GM23338 (cell line): ENCODE data around the gene DDX50. TPM values are rescaled to one million over a fixed set of nuclear protein-coding genes. Genes with fewer than 3 reads are reported as not detected.

Source experiments
- ATAC-seq: fragments of 200-7000 bp; cut with Tn5 transposase; 3 replicates; pipeline ENCODE4 v1.9.1; 2020
- DNase-seq: peaks from one replicate; pipeline ENCODE4 v3.0.0-alpha.2; 2015; ENCODE audit warnings: low spot score
- H2AFZ ChIP-seq: fragments of 200-600 bp; sonication (generic); 2 replicates; pipeline ENCODE4 v1.8.0; 2016; ENCODE audit warnings: antibody characterized with exemption, mild to moderate bottlenecking, moderate library complexity
- H3F3A ChIP-seq: fragments of 200-600 bp; sonication (generic); replicated peaks from 2 replicates; pipeline ENCODE4 v1.8.0; 2017; ENCODE audit warnings: antibody characterized with exemption, mixed run types, low read depth
- H3K27ac ChIP-seq: fragments of 200-600 bp; sonication (generic); 2 replicates; pipeline ENCODE4 v1.6.1; 2016; ENCODE audit warnings: low read depth
- H3K27me3 ChIP-seq: fragments of 200-600 bp; sonication (generic); 2 replicates; pipeline ENCODE4 v1.8.0; 2016; ENCODE audit warnings: mild to moderate bottlenecking, mixed run types, moderate library complexity; ENCODE audit not compliant: insufficient read depth
- H3K36me3 ChIP-seq: fragments of 200-600 bp; sonication (generic); 2 replicates; pipeline ENCODE4 v1.8.0; 2016; ENCODE audit warnings: mild to moderate bottlenecking; ENCODE audit not compliant: insufficient read depth
- H3K4me1 ChIP-seq: fragments of 200-600 bp; sonication (generic); 2 replicates; pipeline ENCODE4 v1.8.0; 2016; ENCODE audit warnings: mild to moderate bottlenecking, moderate library complexity; ENCODE audit not compliant: insufficient read depth
- H3K4me2 ChIP-seq: fragments of 200-600 bp; sonication (generic); 2 replicates; pipeline ENCODE4 v1.7.1; 2017; ENCODE audit warnings: mixed run types
- H3K4me3 ChIP-seq: fragments of 200-600 bp; sonication (generic); 2 replicates; pipeline ENCODE4 v1.6.1; 2016; ENCODE audit warnings: mixed run types
- H3K79me2 ChIP-seq: fragments of 200-600 bp; sonication (generic); replicated peaks from 2 replicates; pipeline ENCODE4 v1.8.0; 2017; ENCODE audit warnings: mild to moderate bottlenecking; ENCODE audit not compliant: insufficient read depth
- H3K9me2 ChIP-seq: fragments of 200-600 bp; sonication (generic); 2 replicates; pipeline ENCODE4 v1.8.0; 2017; ENCODE audit not compliant: insufficient read depth
- H4K20me1 ChIP-seq: fragments of 200-600 bp; sonication (generic); replicated peaks from 2 replicates; pipeline ENCODE4 v1.8.0; 2017; ENCODE audit warnings: mild to moderate bottlenecking; ENCODE audit not compliant: insufficient read depth
- H3K27ac Mint-ChIP-seq: 2 replicates; pipeline ENCODE4 v1.8.0; 2020; ENCODE audit warnings: inconsistent platforms, mild to moderate bottlenecking, moderate library complexity, mixed read lengths
- H3K27me3 Mint-ChIP-seq: 3 replicates; pipeline ENCODE4 v1.8.0; 2022; ENCODE audit warnings: low read depth, mild to moderate bottlenecking, moderate library complexity, mixed read lengths, inconsistent platforms; ENCODE audit not compliant: insufficient read depth, poor library complexity
- H3K36me3 Mint-ChIP-seq: 3 replicates; pipeline ENCODE4 v1.8.0; 2021; ENCODE audit warnings: low read depth, mild to moderate bottlenecking, inconsistent platforms, moderate library complexity, mixed read lengths
- H3K4me1 Mint-ChIP-seq: 3 replicates; pipeline ENCODE4 v1.8.0; 2020; ENCODE audit warnings: mild to moderate bottlenecking, inconsistent platforms, mixed read lengths
- H3K4me3 Mint-ChIP-seq: 3 replicates; pipeline ENCODE4 v1.8.0; 2021; ENCODE audit warnings: moderate library complexity, mild to moderate bottlenecking, inconsistent platforms, mixed read lengths
- H3K9me3 Mint-ChIP-seq: 3 replicates; pipeline ENCODE4 v1.8.0; 2020; ENCODE audit warnings: moderate library complexity, mild to moderate bottlenecking, inconsistent platforms, mixed read lengths
- CREB1 ChIP-seq: fragments of 250-450 bp; sonication (Bioruptor Pico); IDR thresholded peaks from 2 replicates; pipeline ENCODE4 v1.5.0; 2020; ENCODE audit warnings: low read depth, mild to moderate bottlenecking, moderate library complexity
- ETS1 ChIP-seq: IDR thresholded peaks from 2 replicates; pipeline ENCODE4 v1.6.1; 2016; ENCODE audit warnings: antibody characterized with exemption
- EZH2 ChIP-seq: fragments of 200-600 bp; sonication (generic); IDR thresholded peaks from one replicate; pipeline ENCODE4 v1.8.0; 2017; ENCODE audit warnings: antibody characterized with exemption, mild to moderate bottlenecking, low read depth; ENCODE audit not compliant: unreplicated experiment
- EZH2phosphoT487 ChIP-seq: fragments of 200-600 bp; sonication (generic); IDR thresholded peaks from one replicate; pipeline ENCODE4 v1.8.1; 2018; ENCODE audit warnings: antibody characterized with exemption; ENCODE audit not compliant: unreplicated experiment
- JUNB ChIP-seq: IDR thresholded peaks from one replicate; pipeline ENCODE4 v1.6.1; 2016; ENCODE audit warnings: antibody characterized with exemption; ENCODE audit not compliant: unreplicated experiment
- NANOG ChIP-seq: IDR thresholded peaks from 2 replicates; pipeline ENCODE4 v1.6.1; 2016; ENCODE audit warnings: antibody characterized with exemption, borderline replicate concordance
- ZNF114 ChIP-seq: fragments of 250-450 bp; sonication (Bioruptor Pico); IDR thresholded peaks from 2 replicates; pipeline ENCODE4 v1.5.0; 2020; ENCODE audit warnings: mild to moderate bottlenecking, moderate library complexity
- ZNF331 ChIP-seq: fragments of 250-450 bp; sonication (Bioruptor Pico); IDR thresholded peaks from 2 replicates; pipeline ENCODE4 v1.5.0; 2020; ENCODE audit warnings: low read depth, mild to moderate bottlenecking, moderate library complexity
- polyA plus RNA-seq: library from polyadenylated mRNA; unstranded; fragments of >200 nt; fragmentation: Nextera tagmentation; extraction: Ambion mirVana; gene quantifications from 2 replicates; pipeline ENCODE4 v1.2.1, GENCODE V29; 2016
- total RNA-seq: library from RNA; depleted of rRNA; stranded (reverse); fragments of >200 nt; shearing (Covaris generic); gene quantifications from 2 replicates; pipeline ENCODE4 v1.2.3, GENCODE V29; 2014
- TF ChIP-seq, protein P1 (sequence below), 2 experiments: fragments of 200-600 bp in 1 of 2; sonication (generic) in 1 of 2; conservative IDR thresholded peaks; 2 replicates each; pipeline versions ENCODE4 v1.5.1 to v1.6.1; 2016 to 2017; ENCODE audit warnings: antibody characterized with exemption in 2 of 2, low read depth in 2 of 2, mild to moderate bottlenecking in 2 of 2, moderate library complexity in 1 of 2
- TF ChIP-seq, protein P2 (sequence below): IDR thresholded peaks from one replicate; pipeline ENCODE4 v1.6.1; 2018; ENCODE audit warnings: antibody characterized with exemption; ENCODE audit not compliant: unreplicated experiment

Gene DDX50
- total and polyA plus RNA-seq, 2 experiments from 2014 or later: 37.2 TPM

DNA sequence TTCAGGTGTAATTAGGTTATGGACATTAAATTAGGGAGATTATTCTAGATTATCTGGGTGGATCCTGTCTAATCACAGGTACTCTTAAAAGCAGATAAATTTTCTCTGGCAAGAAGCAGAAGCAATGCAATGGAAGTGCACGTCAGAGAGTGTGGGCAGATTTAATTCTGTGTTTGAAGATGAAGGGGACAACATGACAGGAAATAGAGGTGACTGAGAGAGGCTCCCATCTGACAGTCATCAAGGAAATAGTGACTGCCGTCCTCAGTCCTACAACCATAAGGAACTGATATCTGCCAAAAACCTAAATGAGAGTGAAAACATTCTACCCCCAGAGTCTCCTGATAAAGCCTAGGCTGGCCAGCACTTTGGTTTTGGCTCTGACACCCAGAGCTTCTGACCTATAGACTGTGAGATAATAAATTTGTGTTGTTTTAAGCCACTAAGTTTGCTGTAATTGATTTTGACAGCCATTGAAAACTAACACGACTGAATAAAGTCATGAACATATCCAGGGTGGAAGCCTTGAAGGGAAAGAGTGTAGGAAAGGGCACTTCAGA, 30.5 kb upstream of the DDX50 start:
- Histone ChIP-seq H3K4me2 (peak overlapping the region; percentile 37; the same call in 1 of the 2 replicates), H3F3A (no peaks in the 10 kb centered on the region), H3K27ac (0 out of 2 replicates have a peak overlapping the region, but pooled peaks have one; percentile 70), H3K9me2 (no peaks in the 10 kb centered on the region), H4K20me1 (no peaks in the 10 kb centered on the region), H3K4me1 (peaks cover 18% of the 10 kb centered on the region), H3K4me3 (no peak overlapping the region), H3K27me3 (no peaks in the 10 kb centered on the region), H2AFZ (no peak overlapping the region), H3K36me3 (no peaks in the 10 kb centered on the region), H3K79me2 (no peaks in the 10 kb centered on the region)
- ATAC-seq: no peak
- Mint-ChIP-seq H3K4me1 (peaks cover 20% of the 10 kb centered on the region), H3K27ac (peak overlapping the region; percentile 84; the same call in 1 of the 2 replicates), H3K9me3 (peaks cover 23% of the 10 kb centered on the region), H3K36me3 (peaks cover 17% of the 10 kb centered on the region), H3K27me3 (peaks cover 2% of the 10 kb centered on the region), H3K4me3 (no peak overlapping the region)
- no peak for DNase-seq
- no peak for TF ChIP-seq ETS1
- no peak for TF ChIP-seq ZNF114 (CRISPR knock-in tag)
- TF ChIP-seq CREB1 (CRISPR knock-in tag): no peak
- TF ChIP-seq, protein P1, sequence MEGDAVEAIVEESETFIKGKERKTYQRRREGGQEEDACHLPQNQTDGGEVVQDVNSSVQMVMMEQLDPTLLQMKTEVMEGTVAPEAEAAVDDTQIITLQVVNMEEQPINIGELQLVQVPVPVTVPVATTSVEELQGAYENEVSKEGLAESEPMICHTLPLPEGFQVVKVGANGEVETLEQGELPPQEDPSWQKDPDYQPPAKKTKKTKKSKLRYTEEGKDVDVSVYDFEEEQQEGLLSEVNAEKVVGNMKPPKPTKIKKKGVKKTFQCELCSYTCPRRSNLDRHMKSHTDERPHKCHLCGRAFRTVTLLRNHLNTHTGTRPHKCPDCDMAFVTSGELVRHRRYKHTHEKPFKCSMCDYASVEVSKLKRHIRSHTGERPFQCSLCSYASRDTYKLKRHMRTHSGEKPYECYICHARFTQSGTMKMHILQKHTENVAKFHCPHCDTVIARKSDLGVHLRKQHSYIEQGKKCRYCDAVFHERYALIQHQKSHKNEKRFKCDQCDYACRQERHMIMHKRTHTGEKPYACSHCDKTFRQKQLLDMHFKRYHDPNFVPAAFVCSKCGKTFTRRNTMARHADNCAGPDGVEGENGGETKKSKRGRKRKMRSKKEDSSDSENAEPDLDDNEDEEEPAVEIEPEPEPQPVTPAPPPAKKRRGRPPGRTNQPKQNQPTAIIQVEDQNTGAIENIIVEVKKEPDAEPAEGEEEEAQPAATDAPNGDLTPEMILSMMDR (conservative IDR thresholded peaks at IDR 0.05; ENCODE audit: low read depth in 2 of 2): no peak

GRCh38 chr10:68871105-68871711, 29.9 kb upstream of the DDX50 start:
- Histone ChIP-seq H3K27ac (peak overlapping the region; percentile 70), H3F3A (no peaks in the 10 kb centered on the region), H3K36me3 (no peaks in the 10 kb centered on the region), H3K9me2 (no peaks in the 10 kb centered on the region), H3K4me1 (peaks cover 18% of the 10 kb centered on the region), H3K4me3 (peak overlapping the region; percentile 3; the same call in 1 of the 2 replicates), H3K4me2 (peak overlapping the region; percentile 37), H4K20me1 (no peaks in the 10 kb centered on the region), H2AFZ (no peak overlapping the region), H3K79me2 (no peaks in the 10 kb centered on the region), H3K27me3 (no peaks in the 10 kb centered on the region)
- Mint-ChIP-seq H3K4me3 (peak overlapping the region; percentile 16; the same call in 2 of the 3 replicates), H3K27me3 (peaks cover 2% of the 10 kb centered on the region), H3K4me1 (peaks cover 20% of the 10 kb centered on the region), H3K27ac (peak overlapping the region; percentile 84), H3K9me3 (peaks cover 22% of the 10 kb centered on the region), H3K36me3 (peaks cover 17% of the 10 kb centered on the region)
- ATAC-seq (peak; percentile 85), DNase-seq (peak; percentile 65)
- no peak for TF ChIP-seq ZNF114 (CRISPR knock-in tag)
- TF ChIP-seq, protein P2, sequence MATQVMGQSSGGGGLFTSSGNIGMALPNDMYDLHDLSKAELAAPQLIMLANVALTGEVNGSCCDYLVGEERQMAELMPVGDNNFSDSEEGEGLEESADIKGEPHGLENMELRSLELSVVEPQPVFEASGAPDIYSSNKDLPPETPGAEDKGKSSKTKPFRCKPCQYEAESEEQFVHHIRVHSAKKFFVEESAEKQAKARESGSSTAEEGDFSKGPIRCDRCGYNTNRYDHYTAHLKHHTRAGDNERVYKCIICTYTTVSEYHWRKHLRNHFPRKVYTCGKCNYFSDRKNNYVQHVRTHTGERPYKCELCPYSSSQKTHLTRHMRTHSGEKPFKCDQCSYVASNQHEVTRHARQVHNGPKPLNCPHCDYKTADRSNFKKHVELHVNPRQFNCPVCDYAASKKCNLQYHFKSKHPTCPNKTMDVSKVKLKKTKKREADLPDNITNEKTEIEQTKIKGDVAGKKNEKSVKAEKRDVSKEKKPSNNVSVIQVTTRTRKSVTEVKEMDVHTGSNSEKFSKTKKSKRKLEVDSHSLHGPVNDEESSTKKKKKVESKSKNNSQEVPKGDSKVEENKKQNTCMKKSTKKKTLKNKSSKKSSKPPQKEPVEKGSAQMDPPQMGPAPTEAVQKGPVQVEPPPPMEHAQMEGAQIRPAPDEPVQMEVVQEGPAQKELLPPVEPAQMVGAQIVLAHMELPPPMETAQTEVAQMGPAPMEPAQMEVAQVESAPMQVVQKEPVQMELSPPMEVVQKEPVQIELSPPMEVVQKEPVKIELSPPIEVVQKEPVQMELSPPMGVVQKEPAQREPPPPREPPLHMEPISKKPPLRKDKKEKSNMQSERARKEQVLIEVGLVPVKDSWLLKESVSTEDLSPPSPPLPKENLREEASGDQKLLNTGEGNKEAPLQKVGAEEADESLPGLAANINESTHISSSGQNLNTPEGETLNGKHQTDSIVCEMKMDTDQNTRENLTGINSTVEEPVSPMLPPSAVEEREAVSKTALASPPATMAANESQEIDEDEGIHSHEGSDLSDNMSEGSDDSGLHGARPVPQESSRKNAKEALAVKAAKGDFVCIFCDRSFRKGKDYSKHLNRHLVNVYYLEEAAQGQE: no peak
- no peak for TF ChIP-seq EZH2phosphoT487
- TF ChIP-seq ETS1: no peak
- no peak for TF ChIP-seq NANOG
- no peak for TF ChIP-seq CREB1 (CRISPR knock-in tag)
- no peak for TF ChIP-seq EZH2
- TF ChIP-seq JUNB: no peak
- TF ChIP-seq ZNF331: no peak
- TF ChIP-seq, protein P1 (conservative IDR thresholded peaks at IDR 0.05; ENCODE audit: low read depth in 2 of 2): no peak
